Measurements from ENCODE around the gene NDUFA7.
"Not testable (repeated sequence)": the region's sequence is repeated elsewhere in the genome, so short reads cannot be mapped to it uniquely, and the experiment has no call there.

NDUFA7 gene

GRCh38 chr19:8341504-8341903 lies 20.3 kb upstream of the NDUFA7 start:
- DNase-seq: not testable (repeated sequence)

- DNase-seq: no peak
Observed at GRCh38 chr19:8340341-8341096, 19.3 kb upstream of the NDUFA7 start.

- no peak for DNase-seq
Observed at GRCh38 chr19:8338835-8339234, 17.7 kb upstream of the NDUFA7 start.

GRCh38 chr19:8337728-8338127 lies 16.6 kb upstream of the NDUFA7 start:
- no peak for DNase-seq

GRCh38 chr19:8336660-8337059 lies 15.5 kb upstream of the NDUFA7 start:
- no peak for DNase-seq

- DNase-seq: no peak
Observed at GRCh38 chr19:8336072-8336569, 14.9 kb upstream of the NDUFA7 start.

- no peak for DNase-seq
Observed at GRCh38 chr19:8335343-8336071, 14.3 kb upstream of the NDUFA7 start.

- DNase-seq: peak; percentile 26 to 48
Observed at GRCh38 chr19:8334458-8335342, 13.5 kb upstream of the NDUFA7 start.

- no peak for DNase-seq
Observed at GRCh38 chr19:8333767-8334457, 12.7 kb upstream of the NDUFA7 start.

GRCh38 chr19:8332976-8333766 lies 12.0 kb upstream of the NDUFA7 start:
- DNase-seq: no peak

- DNase-seq: no peak
Observed at GRCh38 chr19:8331263-8331845, 10.2 kb upstream of the NDUFA7 start.

- no peak for DNase-seq
Observed at GRCh38 chr19:8329996-8330395, 8.8 kb upstream of the NDUFA7 start.

- DNase-seq: no peak
Observed at GRCh38 chr19:8325454-8325853, 4.3 kb upstream of the NDUFA7 start.

GRCh38 chr19:8324186-8325050 lies 3.2 kb upstream of the NDUFA7 start:
- no peak for DNase-seq

- no peak for DNase-seq
Observed at GRCh38 chr19:8323781-8324185, 2.6 kb upstream of the NDUFA7 start.

- no peak for DNase-seq
Observed at GRCh38 chr19:8322638-8322997, 1.4 kb upstream of the NDUFA7 start.

- DNase-seq: no peak
Observed at GRCh38 chr19:8321986-8322637, 937 bp upstream of the NDUFA7 start.

GRCh38 chr19:8320564-8321066 lies 560 bp downstream of the NDUFA7 start:
- DNase-seq: no peak

- DNase-seq: no peak
Observed at GRCh38 chr19:8319807-8320520, 1.2 kb downstream of the NDUFA7 start.

Measured in Kasumi-1 (cell line).